ENCODE data around the gene TBC1D1.

DNA sequence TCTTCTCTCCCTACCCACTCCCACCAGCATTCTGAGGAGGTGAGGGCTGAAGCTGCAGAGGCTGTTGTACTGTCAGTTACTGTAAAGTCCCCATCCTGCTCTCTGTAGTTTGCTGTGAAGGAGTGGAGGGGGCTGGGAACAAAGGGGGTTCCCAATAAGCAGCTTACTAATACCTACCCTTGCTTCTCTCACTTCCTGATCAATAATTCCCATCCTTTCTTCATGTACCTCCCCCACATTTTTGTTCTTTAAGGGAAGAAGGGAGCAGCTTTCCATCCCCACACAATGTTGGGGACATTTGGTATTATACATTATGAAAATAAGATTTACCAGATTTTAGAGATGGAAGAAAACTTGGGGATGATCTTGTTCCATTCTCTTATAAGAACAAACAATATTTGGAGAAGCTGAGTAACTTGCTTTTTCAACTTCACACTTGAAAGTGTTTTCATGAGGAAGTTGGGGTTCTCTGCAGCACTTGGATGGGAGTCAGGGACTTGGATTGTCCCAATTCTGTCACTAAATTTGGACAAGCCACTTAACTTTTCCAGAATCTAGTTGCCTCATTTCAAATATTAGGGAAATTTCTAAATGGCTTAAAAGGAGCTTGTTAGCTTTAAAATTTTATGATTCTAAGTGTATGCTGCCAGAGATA lies 5.4 kb downstream of the TBC1D1 start:
- TF ChIP-seq, protein P1, sequence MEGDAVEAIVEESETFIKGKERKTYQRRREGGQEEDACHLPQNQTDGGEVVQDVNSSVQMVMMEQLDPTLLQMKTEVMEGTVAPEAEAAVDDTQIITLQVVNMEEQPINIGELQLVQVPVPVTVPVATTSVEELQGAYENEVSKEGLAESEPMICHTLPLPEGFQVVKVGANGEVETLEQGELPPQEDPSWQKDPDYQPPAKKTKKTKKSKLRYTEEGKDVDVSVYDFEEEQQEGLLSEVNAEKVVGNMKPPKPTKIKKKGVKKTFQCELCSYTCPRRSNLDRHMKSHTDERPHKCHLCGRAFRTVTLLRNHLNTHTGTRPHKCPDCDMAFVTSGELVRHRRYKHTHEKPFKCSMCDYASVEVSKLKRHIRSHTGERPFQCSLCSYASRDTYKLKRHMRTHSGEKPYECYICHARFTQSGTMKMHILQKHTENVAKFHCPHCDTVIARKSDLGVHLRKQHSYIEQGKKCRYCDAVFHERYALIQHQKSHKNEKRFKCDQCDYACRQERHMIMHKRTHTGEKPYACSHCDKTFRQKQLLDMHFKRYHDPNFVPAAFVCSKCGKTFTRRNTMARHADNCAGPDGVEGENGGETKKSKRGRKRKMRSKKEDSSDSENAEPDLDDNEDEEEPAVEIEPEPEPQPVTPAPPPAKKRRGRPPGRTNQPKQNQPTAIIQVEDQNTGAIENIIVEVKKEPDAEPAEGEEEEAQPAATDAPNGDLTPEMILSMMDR (IDR thresholded peaks at IDR 0.05 in 4 of 5, conservative IDR thresholded peaks at IDR 0.05 in 1 of 5): no peak
- no peak for TF ChIP-seq POLR2A (IDR thresholded peaks at IDR 0.05)
